ENCODE results near the gene PPP2R5B. TPM values are rescaled to one million over a fixed set of nuclear protein-coding genes. Genes with fewer than 3 reads are reported as not detected.

PPP2R5B gene
- total and polyA plus RNA-seq, 9 of the 15 experiments (the other 6 are each of a cell fraction or from before 2014, with no cell fraction given), result 0.10 to 7.8 (median 3.3) TPM

DNA sequence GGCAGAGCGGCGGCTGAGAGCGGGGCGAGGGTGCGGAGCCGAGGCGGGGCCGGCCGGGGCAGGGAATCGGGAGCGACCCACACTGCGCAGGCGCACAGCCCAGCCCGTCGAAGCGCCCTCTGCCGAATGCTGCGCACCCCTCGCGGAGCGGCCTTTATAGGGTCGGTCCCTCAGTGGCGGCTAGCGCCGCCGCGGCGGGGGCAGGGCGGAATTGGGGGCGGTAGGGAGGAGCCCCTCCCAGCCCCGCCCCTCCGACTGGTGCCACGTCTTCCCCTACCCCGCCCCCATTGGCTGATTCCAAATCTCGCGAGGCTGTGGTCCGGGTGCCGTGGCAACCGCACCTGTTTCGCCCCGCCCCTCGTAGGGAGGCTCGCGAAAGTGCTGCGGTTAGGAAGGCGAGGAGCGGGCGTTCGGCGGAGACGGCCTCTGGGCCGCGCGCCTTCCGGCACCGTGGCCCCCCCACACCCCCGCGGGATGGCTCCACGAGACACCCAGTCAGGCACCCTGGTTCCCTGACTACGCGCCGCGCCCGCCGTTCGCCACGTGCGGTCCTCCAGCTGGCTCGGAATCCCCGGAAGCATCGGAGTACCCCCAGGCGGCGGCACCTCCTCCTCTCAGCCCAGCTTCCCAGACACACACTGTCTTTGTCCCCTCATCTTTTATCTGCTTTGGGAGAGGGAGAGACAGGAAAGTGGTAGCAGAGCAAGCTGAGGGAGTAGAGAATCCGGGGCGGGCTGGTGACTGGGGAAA lies 45.8 kb upstream of the PPP2R5B start, which contains the start of gene EHD1 (continued):
- TF ChIP-seq, protein P1, sequence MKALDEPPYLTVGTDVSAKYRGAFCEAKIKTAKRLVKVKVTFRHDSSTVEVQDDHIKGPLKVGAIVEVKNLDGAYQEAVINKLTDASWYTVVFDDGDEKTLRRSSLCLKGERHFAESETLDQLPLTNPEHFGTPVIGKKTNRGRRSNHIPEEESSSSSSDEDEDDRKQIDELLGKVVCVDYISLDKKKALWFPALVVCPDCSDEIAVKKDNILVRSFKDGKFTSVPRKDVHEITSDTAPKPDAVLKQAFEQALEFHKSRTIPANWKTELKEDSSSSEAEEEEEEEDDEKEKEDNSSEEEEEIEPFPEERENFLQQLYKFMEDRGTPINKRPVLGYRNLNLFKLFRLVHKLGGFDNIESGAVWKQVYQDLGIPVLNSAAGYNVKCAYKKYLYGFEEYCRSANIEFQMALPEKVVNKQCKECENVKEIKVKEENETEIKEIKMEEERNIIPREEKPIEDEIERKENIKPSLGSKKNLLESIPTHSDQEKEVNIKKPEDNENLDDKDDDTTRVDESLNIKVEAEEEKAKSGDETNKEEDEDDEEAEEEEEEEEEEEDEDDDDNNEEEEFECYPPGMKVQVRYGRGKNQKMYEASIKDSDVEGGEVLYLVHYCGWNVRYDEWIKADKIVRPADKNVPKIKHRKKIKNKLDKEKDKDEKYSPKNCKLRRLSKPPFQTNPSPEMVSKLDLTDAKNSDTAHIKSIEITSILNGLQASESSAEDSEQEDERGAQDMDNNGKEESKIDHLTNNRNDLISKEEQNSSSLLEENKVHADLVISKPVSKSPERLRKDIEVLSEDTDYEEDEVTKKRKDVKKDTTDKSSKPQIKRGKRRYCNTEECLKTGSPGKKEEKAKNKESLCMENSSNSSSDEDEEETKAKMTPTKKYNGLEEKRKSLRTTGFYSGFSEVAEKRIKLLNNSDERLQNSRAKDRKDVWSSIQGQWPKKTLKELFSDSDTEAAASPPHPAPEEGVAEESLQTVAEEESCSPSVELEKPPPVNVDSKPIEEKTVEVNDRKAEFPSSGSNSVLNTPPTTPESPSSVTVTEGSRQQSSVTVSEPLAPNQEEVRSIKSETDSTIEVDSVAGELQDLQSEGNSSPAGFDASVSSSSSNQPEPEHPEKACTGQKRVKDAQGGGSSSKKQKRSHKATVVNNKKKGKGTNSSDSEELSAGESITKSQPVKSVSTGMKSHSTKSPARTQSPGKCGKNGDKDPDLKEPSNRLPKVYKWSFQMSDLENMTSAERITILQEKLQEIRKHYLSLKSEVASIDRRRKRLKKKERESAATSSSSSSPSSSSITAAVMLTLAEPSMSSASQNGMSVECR (CRISPR knock-in tag; IDR thresholded peaks at IDR 0.05), result peak; percentile 89
- TF ChIP-seq, protein P2, sequence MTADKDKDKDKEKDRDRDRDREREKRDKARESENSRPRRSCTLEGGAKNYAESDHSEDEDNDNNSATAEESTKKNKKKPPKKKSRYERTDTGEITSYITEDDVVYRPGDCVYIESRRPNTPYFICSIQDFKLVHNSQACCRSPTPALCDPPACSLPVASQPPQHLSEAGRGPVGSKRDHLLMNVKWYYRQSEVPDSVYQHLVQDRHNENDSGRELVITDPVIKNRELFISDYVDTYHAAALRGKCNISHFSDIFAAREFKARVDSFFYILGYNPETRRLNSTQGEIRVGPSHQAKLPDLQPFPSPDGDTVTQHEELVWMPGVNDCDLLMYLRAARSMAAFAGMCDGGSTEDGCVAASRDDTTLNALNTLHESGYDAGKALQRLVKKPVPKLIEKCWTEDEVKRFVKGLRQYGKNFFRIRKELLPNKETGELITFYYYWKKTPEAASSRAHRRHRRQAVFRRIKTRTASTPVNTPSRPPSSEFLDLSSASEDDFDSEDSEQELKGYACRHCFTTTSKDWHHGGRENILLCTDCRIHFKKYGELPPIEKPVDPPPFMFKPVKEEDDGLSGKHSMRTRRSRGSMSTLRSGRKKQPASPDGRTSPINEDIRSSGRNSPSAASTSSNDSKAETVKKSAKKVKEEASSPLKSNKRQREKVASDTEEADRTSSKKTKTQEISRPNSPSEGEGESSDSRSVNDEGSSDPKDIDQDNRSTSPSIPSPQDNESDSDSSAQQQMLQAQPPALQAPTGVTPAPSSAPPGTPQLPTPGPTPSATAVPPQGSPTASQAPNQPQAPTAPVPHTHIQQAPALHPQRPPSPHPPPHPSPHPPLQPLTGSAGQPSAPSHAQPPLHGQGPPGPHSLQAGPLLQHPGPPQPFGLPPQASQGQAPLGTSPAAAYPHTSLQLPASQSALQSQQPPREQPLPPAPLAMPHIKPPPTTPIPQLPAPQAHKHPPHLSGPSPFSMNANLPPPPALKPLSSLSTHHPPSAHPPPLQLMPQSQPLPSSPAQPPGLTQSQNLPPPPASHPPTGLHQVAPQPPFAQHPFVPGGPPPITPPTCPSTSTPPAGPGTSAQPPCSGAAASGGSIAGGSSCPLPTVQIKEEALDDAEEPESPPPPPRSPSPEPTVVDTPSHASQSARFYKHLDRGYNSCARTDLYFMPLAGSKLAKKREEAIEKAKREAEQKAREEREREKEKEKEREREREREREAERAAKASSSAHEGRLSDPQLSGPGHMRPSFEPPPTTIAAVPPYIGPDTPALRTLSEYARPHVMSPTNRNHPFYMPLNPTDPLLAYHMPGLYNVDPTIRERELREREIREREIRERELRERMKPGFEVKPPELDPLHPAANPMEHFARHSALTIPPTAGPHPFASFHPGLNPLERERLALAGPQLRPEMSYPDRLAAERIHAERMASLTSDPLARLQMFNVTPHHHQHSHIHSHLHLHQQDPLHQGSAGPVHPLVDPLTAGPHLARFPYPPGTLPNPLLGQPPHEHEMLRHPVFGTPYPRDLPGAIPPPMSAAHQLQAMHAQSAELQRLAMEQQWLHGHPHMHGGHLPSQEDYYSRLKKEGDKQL (CRISPR knock-in tag; IDR thresholded peaks at IDR 0.05; ENCODE audit: borderline replicate concordance), result no peak
- TF ChIP-seq, protein P3, sequence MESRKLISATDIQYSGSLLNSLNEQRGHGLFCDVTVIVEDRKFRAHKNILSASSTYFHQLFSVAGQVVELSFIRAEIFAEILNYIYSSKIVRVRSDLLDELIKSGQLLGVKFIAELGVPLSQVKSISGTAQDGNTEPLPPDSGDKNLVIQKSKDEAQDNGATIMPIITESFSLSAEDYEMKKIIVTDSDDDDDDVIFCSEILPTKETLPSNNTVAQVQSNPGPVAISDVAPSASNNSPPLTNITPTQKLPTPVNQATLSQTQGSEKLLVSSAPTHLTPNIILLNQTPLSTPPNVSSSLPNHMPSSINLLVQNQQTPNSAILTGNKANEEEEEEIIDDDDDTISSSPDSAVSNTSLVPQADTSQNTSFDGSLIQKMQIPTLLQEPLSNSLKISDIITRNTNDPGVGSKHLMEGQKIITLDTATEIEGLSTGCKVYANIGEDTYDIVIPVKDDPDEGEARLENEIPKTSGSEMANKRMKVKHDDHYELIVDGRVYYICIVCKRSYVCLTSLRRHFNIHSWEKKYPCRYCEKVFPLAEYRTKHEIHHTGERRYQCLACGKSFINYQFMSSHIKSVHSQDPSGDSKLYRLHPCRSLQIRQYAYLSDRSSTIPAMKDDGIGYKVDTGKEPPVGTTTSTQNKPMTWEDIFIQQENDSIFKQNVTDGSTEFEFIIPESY (CRISPR knock-in tag; IDR thresholded peaks at IDR 0.05), result peak; percentile 57; the same call in 1 of the 2 replicates
- no peak for TF ChIP-seq ZNF212 (CRISPR knock-in tag; IDR thresholded peaks at IDR 0.05)
- TF ChIP-seq, protein P4, sequence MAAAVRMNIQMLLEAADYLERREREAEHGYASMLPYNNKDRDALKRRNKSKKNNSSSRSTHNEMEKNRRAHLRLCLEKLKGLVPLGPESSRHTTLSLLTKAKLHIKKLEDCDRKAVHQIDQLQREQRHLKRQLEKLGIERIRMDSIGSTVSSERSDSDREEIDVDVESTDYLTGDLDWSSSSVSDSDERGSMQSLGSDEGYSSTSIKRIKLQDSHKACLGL (CRISPR knock-in tag; IDR thresholded peaks at IDR 0.05; ENCODE audit: borderline replicate concordance, poor library complexity, severe bottlenecking), result peak; percentile 86
- TF ChIP-seq HDGF (IDR thresholded peaks at IDR 0.05), result no peak
- no peak for TF ChIP-seq TAF15 (IDR thresholded peaks at IDR 0.05; ENCODE audit: low read depth, low read length)
- 0 out of 2 replicates have a peak, but pooled peaks have one; percentile 15 for TF ChIP-seq SAFB (IDR thresholded peaks at IDR 0.05; ENCODE audit: borderline replicate concordance, low read depth, low read length)
- peak; percentile 95 for TF ChIP-seq EP400 (IDR thresholded peaks at IDR 0.05)
- TF ChIP-seq ATF1 (CRISPR knock-in tag; IDR thresholded peaks at IDR 0.05), result no peak; the same call in 1 of the 2 replicates
- TF ChIP-seq ATF1 (tag; IDR thresholded peaks at IDR 0.05), result peak; percentile 71
- TF ChIP-seq NFRKB (IDR thresholded peaks at IDR 0.05; ENCODE audit: low read depth), result peak; percentile 76; the same call in 1 of the 2 replicates
- no peak for TF ChIP-seq MIER1 (IDR thresholded peaks at IDR 0.05; ENCODE audit: low read depth)
- TF ChIP-seq PPARD (CRISPR knock-in tag; IDR thresholded peaks at IDR 0.05), result no peak
- TF ChIP-seq FOXA3 (CRISPR knock-in tag; conservative IDR thresholded peaks at IDR 0.05 in 1 of 2, IDR thresholded peaks at IDR 0.05 in 1 of 2), result peak in 1 of 2 experiments; percentile 47; a peak in 1 of 4 replicates
